Fibroblast of mammary gland (primary cell): ENCODE data around the gene WWC2.

Experiments
- DNase-seq: peaks from one replicate; pipeline ENCODE4 v3.0.0-alpha.2; 2010; ENCODE audit warnings: low read depth
- H3K4me3 ChIP-seq: 2 replicates; pipeline ENCODE4 v1.5.1; 2011; ENCODE audit warnings: low read depth, mild to moderate bottlenecking, low read length, moderate library complexity; ENCODE audit not compliant: control insufficient read depth
- CTCF ChIP-seq: conservative IDR thresholded peaks from 2 replicates; pipeline ENCODE4 v1.5.1; 2011; ENCODE audit warnings: low read depth, low read length, inconsistent platforms; ENCODE audit not compliant: control insufficient read depth, insufficient read depth

Gene WWC2

GRCh38 chr4:183358215-183358755 is 259.2 kb downstream of the WWC2 start:
- no peak for TF ChIP-seq CTCF
- H3K4me3 ChIP-seq = no peak overlapping the region

GRCh38 chr4:183360161-183360919 is 261.3 kb downstream of the WWC2 start:
- H3K4me3 ChIP-seq = no peak overlapping the region
- peak; percentile 52 for DNase-seq
- no peak for TF ChIP-seq CTCF

More at GRCh38 chr4:183358215-183358755, 259.2 kb downstream of the WWC2 start:
- no peak for DNase-seq

- no peak for TF ChIP-seq CTCF
- H3K4me3 ChIP-seq = no peak overlapping the region
- DNase-seq = no peak
These were observed 263.0 kb downstream of the WWC2 start for GRCh38 chr4:183362036-183362435.

GRCh38 chr4:183362916-183363542 is 264.0 kb downstream of the WWC2 start:
- H3K4me3 ChIP-seq = no peak overlapping the region

GRCh38 chr4:183364025-183364424 is 265.0 kb downstream of the WWC2 start:
- TF ChIP-seq CTCF = no peak
- no peak for DNase-seq
- no peak overlapping the region for H3K4me3 ChIP-seq

More at GRCh38 chr4:183362916-183363542, 264.0 kb downstream of the WWC2 start:
- peak; percentile 30 for TF ChIP-seq CTCF
- DNase-seq = peak; percentile 49

- no peak overlapping the region for H3K4me3 ChIP-seq
- no peak for DNase-seq
- no peak for TF ChIP-seq CTCF
These were observed 267.3 kb downstream of the WWC2 start for GRCh38 chr4:183366206-183366835.
